ENCODE measurements around the gene OGFOD3.
"Not testable (repeated sequence)": the region's sequence is repeated elsewhere in the genome, so short reads cannot be mapped to it uniquely, and the experiment has no call there.

OGFOD3 gene

DNA sequence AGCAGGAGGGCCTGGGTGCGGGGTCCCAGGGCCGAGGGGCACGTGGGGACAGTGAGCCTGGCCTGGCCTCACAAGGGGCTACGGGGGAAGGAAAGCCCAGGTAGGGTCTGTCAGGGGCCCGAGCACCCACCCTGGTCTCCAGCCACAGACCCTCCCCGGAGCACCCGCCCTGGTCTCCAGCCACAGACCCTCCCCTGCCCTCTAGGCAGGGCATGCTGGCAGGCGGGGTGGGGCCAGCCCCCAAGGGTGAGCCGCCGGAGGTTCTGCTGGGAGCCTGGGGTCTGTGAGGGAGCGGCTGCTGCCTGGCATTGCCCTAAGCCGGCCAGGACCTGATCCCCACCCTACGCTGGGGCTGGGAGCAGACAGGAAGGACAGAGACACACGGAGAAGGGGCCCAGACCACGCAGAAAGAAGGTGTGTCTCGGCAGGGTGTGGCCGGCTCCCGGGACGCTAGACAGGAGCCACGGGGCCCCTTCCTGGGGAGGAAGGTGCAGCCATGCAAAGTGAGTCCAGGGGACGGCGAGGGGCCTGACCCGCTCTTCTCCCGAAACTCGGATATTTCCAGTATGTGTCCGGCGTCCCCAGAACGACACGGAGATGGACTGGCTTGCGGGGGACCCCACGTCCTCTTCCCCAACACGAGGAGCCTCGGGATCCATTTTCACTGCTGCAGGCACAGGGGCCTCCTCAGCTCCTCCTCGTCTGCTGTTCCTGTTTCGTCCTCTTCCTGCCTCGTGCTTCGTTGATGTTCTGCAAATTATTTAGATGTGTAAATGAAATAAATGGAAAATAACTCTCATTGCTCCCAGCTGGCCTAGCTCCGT is 31.3 kb downstream of the OGFOD3 start:
- DNase-seq, result no peak

DNA sequence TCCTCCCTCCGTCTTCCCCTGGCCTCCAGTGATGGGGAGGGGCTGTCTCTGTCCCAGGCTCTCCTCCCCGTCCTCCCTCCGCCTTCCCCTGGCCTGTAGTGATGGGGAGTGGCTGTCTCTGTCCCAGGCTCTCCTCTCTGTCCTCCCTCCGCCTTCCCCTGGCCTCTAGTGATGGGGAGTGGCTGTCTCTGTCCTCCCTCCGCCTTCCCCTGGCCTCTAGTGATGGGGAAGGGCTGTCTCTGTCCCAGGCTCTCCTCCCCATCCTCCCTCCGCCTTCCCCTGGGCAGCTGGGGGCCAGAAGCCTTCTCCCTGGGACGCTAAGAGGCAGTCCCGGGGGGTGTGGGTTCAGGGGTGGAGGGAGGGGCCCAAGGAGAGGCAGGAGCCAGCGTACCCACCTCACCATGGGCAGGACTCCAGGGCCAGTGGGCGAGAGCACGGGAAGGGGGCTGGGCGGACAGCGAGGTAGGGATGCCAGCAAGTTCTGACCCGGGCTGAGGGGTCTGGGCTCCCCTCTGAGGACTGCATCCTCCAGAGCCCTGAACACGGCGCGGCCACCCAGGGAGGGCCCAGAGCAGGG is 32.0 kb downstream of the OGFOD3 start:
- no peak for DNase-seq

DNA sequence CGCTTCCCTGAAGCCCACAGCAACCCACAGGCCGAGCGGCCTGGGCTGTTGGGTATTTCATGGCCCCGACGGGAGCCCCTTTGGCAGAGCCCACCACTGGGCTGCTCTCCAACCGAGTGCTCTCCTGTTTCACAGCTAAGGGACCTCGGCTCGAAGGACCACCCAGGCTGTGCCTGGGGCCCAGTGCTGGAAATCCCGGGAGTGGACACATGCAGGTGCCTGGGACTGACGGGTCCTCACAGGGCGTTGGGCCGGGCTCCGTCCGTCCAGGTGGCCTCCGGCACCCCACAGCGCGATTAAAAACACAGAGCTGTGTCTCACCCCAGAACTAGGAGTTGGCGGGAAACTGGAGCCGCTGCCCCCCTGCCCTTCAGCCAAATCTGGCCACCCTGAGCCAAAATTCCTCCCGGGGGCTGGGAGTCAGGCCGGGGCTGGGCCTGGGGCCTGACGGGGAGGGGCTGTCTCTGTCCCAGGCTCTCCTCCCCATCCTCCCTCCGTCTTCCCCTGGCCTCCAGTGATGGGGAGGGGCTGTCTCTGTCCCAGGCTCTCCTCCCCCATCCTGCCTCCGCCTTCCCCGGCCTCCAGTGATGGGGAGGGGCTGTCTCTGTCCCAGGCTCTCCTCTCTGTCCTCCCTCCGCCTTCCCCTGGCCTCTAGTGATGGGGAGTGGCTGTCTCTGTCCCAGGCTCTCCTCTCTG is 32.7 kb downstream of the OGFOD3 start:
- no peak for DNase-seq

DNA sequence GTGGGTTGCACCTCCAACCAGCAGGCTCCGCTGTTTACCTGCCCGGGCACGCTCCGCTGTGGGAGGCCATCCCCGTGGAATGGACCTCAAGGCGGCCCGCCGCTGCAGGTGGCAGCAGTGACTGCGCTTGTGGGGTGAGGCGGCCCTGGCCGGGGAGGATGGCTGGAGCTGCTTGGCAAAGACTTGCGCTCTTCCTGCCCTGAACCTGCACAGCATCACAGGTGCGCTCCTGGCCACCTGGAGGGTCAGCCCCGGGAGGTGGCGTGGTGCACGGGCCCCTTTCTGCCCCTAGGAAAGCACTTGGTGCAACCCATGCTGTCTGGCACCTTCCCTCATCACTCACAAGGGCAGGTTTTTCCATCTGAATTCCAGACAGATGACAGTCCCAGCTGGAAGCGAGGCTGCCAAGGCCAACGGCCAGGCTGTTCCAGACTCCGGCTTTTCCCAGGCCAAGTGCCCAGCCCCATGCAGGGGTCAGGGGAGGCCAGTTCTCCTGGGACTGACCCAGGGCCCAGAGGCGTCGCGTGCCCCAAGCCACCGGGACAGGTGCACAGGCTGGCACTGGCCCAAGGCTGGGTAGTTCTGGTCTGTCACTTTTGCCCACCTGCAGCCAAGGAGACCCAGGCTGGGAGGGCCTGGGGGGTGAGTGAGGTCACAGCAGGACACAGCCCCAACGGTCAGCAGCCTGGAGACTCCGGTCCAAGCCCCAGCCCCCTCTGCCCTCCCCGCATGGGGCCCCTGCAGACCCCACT is 33.5 kb downstream of the OGFOD3 start:
- DNase-seq, result peak; percentile 75

DNA sequence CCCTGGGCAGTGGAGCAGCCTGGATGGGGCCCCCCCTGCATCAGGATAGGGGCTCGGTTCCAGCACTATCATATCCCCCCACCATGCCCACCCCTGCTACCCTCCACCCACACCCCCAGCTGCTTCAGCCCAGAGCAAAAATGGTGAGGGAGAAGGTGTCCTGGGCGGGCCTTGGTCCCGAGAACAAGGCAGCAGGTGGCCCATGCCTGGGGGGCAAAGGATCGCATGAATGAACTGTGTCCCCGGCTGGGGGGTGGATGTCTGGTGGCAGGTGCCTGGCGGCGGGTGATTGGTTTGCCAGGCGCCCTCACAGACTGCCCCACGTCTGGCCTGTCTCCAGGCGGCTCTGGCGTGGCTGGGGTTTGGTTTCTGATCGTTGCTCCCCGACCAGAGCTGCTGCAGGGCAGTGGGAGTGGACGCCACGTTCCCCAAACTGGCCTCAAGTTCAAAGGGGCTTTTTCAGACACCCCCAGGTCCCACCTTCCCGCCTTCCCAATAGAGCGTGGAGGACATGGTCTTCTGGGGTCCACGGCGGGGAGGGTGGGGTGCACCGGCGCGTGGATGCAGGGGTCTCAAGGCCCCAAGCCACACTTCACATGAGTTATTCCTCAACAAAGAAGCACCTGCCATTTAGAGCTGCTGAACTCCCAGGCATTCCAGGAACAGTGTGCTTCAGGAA is 34.2 kb downstream of the OGFOD3 start:
- peak; percentile 57 for DNase-seq

DNA sequence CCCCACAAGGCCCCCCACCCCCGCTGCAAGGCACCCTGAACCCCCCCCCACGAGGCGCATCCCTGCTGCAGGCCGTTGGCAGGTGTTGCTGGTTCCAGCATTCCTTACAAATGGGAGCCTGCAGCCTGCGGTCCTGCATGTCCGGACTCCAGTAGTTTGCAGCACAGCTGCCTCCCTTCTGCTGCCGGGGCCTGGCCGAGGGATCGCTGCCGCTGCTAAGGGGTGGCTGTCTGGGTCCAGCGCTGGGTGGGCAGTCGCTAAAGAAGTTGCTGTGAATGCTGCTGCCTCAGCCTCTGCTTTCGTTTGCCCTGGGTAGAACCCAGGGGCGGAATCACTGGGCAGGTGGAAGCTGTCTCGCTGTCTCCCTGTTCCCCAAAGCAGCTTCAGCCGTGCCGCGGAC is 35.0 kb downstream of the OGFOD3 start:
- DNase-seq, result no peak

DNA sequence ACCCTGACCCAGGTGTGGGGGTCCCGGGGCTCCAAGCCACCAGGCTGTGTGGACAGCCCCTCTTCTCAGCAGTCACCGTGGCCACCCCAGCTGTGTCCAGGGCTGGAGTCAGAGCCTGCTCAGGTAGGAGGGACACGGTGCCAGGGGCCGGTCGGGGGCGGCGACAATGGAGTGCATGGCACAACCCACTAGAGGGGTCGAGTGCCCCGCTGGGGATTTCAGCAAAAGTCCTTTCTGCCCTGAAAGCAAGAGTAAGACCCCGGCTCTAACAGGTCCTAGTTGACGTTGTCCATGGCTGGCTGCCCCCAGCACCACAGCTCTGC is 35.5 kb downstream of the OGFOD3 start:
- DNase-seq, result no peak

DNA sequence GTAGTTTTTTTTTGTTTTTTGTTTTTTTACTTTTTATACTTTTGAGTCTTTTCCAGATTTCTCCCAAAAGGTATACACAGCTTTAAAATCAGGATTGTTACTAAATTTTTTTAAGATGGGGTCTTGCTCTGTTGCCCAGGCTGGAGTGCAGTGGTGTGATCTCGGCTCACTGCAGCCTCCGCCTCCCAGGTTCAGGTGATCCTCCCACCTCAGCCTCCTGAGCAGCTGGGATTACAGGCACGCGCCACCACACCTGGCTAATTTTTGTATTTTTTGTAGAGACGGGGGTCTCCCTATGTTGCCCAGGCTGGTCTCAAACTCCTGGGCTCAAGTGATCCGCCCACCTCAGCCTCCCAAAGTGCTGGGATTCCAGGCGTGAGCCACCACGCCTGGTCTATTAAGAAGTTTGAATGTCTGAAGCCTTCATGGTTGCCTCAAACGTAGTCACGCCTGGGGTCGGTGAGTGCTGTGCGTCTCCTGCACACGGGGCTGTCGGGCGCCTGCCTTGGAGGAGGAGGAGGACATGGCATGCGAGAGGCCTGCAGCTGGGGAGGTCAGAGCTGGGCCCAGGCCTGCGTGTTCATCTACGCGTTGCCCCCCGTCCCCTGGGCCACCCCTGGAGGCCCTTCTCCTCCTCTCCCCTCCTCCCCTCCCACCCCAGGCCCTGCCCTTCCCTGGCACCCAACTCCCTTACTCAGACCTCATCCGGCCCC is 36.0 kb downstream of the OGFOD3 start:
- not testable (repeated sequence) for DNase-seq

DNA sequence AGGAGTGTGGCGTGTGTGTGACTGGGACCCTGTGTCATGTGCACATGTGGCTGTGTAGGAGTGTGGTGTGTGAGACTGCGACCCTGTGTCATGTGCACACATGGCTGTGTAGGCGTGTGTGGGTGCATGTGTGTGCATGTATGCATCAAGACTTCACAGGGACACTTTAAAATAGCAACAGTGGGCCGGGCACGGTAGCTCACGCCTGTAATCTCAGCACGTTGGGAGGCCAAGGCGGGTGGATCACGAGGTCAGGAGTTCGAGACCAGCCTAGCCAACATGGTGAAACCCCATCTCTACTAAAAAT is 36.7 kb downstream of the OGFOD3 start:
- DNase-seq, result not testable (repeated sequence)

DNA sequence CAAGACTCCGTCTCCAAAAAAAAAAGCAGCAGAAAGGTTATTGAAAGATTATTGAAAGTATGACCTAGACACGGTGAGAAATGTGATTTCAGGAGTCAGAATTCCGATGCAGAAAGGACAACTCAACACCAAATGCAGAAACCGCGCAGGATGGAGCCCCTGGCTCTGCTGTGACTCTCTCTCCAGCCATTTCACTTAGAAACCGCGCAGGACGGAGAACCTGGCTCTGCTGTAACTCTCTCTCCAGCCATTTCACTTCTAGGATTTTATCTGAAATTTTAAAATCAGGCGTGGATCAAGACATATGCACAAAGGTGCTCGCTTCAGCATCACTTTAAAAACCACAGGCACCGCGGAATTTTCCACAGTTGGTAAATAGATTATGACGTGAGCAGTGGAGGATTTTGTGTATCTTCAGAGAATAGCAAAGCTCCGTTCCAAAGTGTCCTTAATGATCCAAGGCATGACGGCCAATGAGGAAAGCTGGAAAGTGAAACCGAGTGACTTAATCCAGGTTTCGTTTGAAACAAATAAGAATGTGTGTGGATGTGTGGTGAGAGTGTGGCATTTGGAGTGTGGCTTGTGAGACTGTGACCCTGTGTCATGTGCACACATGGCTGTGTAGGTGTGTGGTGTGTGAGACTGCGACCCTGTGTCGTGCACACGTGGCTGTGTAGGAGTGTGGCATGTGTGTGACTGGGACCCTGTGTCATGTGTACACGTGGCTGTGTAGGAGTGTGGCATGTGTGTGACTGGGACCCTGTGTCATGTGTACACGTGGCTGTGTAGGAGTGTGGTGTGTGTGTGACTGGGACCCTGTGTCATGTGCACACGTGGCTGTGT is 37.3 kb downstream of the OGFOD3 start:
- no peak for DNase-seq

DNA sequence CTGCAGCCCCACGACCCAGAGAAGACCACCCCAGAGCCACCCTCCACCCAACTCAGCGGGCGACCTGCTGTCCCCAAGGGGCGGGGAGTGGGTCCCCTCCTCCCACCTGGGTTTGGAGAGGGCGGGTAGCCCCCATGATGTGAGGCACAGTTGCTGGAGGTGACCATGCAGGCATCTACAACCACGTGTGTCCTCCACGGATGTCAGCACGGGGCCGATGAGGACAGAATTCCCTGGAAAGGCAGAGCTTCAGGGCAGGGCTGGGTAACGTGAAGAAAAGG is 39.7 kb downstream of the OGFOD3 start:
- DNase-seq, result no peak

DNA sequence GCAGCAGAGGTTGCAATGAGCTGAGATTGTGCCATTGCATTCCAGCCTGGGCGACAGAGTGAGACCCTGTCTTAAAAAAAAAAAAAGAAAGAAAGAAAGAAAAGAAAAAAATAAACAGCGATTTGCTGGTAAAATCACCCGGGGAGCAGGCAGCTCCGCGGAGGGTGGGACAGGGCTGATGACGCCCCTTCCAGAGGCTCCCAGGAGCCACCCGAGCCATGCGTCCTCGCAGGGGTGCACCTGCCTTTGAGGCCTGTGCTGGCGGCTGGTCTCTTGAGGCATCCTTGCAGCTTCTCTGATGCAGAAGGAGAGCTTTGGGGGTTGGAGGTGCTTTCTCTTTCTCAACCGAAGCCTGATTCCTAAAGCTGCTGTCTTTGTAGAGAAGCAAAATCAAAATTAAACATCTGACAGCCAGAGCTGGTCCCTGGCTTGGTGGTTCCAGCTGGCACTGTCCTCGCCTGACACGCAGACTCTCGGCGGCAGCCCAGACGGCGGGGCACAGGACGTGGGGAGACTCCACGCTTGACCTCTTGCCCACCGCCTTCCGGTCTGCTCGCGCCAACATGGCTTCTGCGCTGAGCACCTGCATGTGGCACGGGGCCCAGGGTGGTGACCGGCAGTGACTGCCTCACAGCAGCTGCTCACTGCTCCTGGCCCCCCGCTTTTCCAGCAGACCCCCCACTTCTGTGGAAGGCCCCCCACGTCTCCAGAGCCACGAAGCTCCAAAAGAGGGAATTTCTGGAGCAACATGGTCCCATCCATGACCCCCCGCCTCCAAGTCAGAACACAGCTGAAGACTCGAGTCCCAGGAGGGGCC is 40.3 kb downstream of the OGFOD3 start:
- no peak for DNase-seq

DNA sequence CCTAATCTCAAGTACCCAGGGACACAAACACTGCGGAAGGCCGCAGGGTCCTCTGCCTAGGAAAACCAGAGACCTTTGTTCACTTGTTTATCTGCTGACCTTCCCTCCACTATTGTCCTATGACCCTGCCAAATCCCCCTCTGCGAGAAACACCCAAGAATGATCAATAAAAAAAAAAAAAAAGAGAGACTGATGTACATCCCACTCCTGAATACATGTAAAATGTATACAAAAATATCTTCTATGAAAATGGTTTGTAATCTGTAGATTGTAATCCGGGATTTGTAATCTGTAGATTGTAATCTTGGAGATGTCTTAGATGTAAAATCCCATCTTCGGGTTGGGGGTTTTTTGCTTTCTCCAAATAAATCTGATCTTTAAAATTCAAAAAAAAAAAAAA is 41.1 kb downstream of the OGFOD3 start:
- DNase-seq, result not testable (repeated sequence)

DNA sequence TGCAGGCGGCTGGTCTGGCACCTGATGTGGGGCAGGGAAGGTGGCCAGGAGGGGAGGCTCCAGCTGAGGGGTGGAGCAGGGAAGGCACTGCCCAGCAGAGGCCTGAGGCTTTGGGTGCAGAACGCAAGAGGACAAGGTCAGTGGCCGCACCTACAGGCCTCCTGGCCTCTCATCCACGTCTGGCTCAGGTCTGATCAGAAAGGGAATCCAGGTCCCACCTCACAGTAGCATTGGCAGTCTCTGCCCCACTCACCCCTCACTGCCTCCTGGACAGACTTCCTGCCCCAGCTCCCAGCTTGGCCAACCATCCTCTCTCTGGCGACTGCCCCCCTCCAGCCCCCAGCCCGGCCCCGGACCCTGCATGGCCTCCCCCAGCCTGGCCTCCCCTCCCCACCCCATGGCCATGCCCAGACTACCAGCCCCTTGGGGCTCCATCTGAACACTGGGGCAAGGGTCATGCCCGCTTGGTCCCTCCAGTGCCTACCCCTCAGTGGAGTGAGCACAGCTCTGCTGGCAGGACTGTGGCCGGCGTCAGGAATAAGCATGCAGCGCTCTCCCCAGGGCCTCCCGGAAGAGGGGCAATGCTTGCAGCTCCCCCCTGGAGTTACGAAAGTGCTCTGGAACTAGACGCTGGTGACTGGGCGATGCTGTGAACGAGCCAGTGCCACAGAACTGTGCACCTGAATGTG is 42.2 kb downstream of the OGFOD3 start:
- no peak for DNase-seq

DNA sequence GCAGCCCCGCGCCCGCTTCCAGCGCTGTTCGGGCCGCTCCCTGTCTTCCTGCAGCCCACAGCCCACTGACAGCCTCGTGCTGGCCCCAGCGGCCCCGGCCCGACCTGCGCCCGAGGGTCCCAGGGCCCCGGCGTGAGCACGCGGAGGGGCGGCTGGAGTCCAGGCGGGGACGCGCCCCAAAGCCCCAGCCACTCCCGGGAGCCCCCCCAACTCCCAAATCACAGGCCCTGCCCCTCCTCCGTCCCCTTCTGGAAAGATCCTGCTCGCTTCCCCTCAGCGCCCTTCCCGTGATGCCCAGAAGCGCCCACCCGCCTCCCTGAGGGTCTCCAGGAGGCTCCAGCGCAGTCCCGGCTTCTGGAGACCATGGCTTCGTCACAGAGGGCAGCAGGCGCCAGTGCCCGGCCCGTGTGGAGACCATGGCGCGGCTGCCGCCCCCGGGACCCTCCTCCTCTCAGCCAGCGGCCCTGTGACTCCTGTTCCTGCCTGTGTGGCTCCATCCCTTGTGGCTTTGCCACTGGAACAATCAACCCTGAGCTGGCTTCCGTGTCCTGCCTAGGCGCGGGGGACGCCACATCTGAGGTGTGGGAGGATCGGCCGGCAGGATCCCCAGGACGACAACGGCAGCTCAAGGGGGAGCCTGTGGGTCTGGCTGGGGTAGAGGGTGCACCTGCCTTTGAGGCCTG is 42.9 kb downstream of the OGFOD3 start:
- no peak for DNase-seq

DNA sequence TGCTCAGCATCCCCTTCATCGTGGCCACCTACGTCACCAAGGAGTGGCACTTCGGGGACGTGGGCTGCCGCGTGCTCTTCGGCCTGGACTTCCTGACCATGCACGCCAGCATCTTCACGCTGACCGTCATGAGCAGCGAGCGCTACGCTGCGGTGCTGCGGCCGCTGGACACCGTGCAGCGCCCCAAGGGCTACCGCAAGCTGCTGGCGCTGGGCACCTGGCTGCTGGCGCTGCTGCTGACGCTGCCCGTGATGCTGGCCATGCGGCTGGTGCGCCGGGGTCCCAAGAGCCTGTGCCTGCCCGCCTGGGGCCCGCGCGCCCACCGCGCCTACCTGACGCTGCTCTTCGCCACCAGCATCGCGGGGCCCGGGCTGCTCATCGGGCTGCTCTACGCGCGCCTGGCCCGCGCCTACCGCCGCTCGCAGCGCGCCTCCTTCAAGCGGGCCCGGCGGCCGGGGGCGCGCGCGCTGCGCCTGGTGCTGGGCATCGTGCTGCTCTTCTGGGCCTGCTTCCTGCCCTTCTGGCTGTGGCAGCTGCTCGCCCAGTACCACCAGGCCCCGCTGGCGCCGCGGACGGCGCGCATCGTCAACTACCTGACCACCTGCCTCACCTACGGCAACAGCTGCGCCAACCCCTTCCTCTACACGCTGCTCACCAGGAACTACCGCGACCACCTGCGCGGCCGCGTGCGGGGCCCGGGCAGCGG is 43.6 kb downstream of the OGFOD3 start:
- DNase-seq, result no peak

DNA sequence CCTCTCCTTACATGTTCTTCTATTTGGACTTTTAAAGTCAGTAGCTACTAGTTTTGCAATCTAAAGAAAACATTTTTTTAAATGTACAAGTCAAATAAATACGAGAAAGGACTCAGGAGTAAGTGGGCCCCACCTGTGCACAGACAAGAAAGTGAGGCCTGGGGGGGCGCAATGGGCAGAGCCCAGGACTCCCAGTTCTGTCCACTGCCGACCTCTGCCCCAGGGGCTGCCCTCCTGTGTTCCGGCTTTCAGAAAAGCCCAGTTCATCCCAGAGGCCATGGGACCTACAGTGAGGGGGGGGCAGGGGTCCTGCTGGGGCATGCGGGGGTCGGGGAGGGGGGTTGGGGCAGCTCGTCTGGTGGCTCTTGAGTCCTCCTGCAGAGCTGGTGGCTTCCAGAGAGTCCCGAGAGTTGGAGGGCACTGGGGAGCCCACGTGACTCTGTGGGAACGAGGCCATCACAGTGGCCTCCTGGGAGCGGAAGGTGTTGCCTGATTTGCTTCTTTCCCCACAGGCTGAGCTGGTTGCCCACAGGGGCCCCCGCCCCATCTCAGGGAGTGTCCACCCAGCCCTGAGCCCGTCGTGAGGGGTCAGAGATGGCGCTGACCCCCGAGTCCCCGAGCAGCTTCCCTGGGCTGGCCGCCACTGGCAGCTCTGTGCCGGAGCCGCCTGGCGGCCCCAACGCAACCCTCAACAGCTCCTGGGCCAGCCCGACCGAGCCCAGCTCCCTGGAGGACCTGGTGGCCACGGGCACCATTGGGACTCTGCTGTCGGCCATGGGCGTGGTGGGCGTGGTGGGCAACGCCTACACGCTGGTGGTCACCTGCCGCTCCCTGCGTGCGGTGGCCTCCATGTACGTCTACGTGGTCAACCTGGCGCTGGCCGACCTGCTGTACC is 44.4 kb downstream of the OGFOD3 start:
- DNase-seq, result no peak

DNA sequence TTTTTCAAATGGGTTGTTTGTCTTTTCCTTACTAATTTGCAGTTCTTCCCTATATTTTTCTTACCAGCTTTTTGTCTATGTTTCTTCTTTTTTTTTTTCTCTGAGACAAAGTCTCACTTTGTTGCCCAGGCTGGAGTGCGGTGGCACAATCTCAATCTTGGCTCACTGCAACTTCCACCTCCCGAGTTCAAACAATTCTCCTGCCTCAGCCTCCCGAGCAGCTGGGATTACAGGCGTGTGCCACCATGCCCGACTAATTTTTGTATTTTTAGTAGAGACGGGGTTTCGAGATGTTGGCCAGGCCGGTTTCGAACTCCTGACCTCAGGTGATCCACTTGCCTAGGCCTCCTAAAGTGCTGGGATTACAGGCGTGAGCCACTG is 45.3 kb downstream of the OGFOD3 start:
- not testable (repeated sequence) for DNase-seq

All from NCI-H2171 treated with DMSO at 0.1 percent for 48 hours (cell line).